A549 treated with dexamethasone at 1 μM for 4 hours (cell line): ENCODE measurements around the gene MT1E. TPM values are rescaled to one million over a fixed set of nuclear protein-coding genes. Genes with fewer than 3 reads are reported as not detected.

Experiments
- total RNA-seq: library from RNA; stranded (reverse); fragments of 200-300 nt; extraction: Qiagen RNA extraction; gene quantifications from 5 replicates; pipeline ENCODE4 v1.2.3, GENCODE V29; 2022

MT1E gene
- total RNA-seq: not detected in 5 replicates

GRCh38 chr16:56625140-56625942 lies at the start of gene MT1E:
Gene MT1E (plus strand): TSS chr16:56625781. CDS start chr16:56625852, 71 bp downstream.

GRCh38 chr16:56589141-56590039 lies 36.2 kb upstream of the MT1E start, which contains the start of gene MT3:
Gene MT3 (plus strand): TSS chr16:56589528. CDS start chr16:56589591, 63 bp downstream.

GRCh38 chr16:56608043-56608875 lies 17.3 kb upstream of the MT1E start, which contains the start of gene MT2A:
Gene MT2A (plus strand): TSS chr16:56608584. CDS start chr16:56608656, 72 bp downstream.

GRCh38 chr16:56632156-56632847 lies 6.7 kb downstream of the MT1E start, which contains the start of gene MT1M:
Gene MT1M (plus strand): TSS chr16:56632659. CDS start chr16:56632732, 73 bp downstream.

GRCh38 chr16:56637814-56638750 lies 12.5 kb downstream of the MT1E start, which contains the start of gene MT1A:
Gene MT1A (plus strand): TSS chr16:56638666. CDS start chr16:56638739, 73 bp downstream.

GRCh38 chr16:56651586-56651985 lies 26.0 kb downstream of the MT1E start, which contains the start of gene MT1B:
Gene MT1B (plus strand): TSS chr16:56651886. CDS start chr16:56651954, 68 bp downstream.

GRCh38 chr16:56657555-56658326 lies 32.2 kb downstream of the MT1E start, which contains the start of gene MT1F:
Gene MT1F (plus strand): TSS chr16:56657959. CDS start chr16:56658059, 100 bp downstream.

GRCh38 chr16:56667581-56668571 lies 42.3 kb downstream of the MT1E start, which contains the start of gene MT1G:
Gene MT1G (minus strand): TSS chr16:56668065. CDS start chr16:56667993, 72 bp downstream.

GRCh38 chr16:56669005-56669839 lies 43.6 kb downstream of the MT1E start, which contains the start of gene MT1H:
Gene MT1H (plus strand): TSS chr16:56669814. CDS start chr16:56669885, 71 bp downstream.

Other genes starting within 250 kb of the MT1E start
- gene AMFR, start 200.2 kb upstream of the MT1E start, total RNA-seq: 65.5 to 74.2 TPM (median 71.1 TPM) in 5 replicates
- 109 to 140 TPM (median 134 TPM) in 5 replicates for gene NUDT21, start 174.4 kb upstream of the MT1E start, total RNA-seq
- 69.9 to 91.8 TPM (median 80.5 TPM) in 5 replicates for gene OGFOD1, start 174.2 kb upstream of the MT1E start, total RNA-seq
- 19.6 to 25.1 TPM (median 23.6 TPM) in 5 replicates for gene BBS2, start 105.8 kb upstream of the MT1E start, total RNA-seq
- gene MT4, start 60.7 kb upstream of the MT1E start, total RNA-seq: not detected in 5 replicates
- gene MT3, start 36.3 kb upstream of the MT1E start, total RNA-seq: 0.34 to 0.82 TPM (median 0.54 TPM) in 4 of 5 replicates, not detected in the other
- 1,981 to 2,932 TPM (median 2,492 TPM) in 5 replicates for gene MT2A, start 17.2 kb upstream of the MT1E start, total RNA-seq
- 0.15 to 0.18 TPM in 2 of 5 replicates, not detected in the others for gene MT1M, start 6.9 kb downstream of the MT1E start, total RNA-seq
- 25.2 to 38.3 TPM (median 30.3 TPM) in 5 replicates for gene MT1A, start 12.9 kb downstream of the MT1E start, total RNA-seq
- gene MT1B, start 26.1 kb downstream of the MT1E start, total RNA-seq: 0.43 TPM in 1 of 5 replicates, not detected in the others
- gene MT1F, start 32.2 kb downstream of the MT1E start, total RNA-seq: 14.8 to 20.2 TPM (median 16.2 TPM) in 5 replicates
- not detected in 5 replicates for gene MT1G, start 42.3 kb downstream of the MT1E start, total RNA-seq
- gene MT1H, start 44.0 kb downstream of the MT1E start, total RNA-seq: not detected in 5 replicates
- gene MT1X, start 56.7 kb downstream of the MT1E start, total RNA-seq: 401 to 928 TPM (median 662 TPM) in 5 replicates
- 84.6 to 107 TPM (median 102 TPM) in 5 replicates for gene NUP93, start 104.3 kb downstream of the MT1E start, total RNA-seq
- 0.04 TPM in 1 of 5 replicates, not detected in the others for gene SLC12A3, start 239.4 kb downstream of the MT1E start, total RNA-seq